K562 (cell line): Measurements from ENCODE around the gene RPS4Y1. TPM values are rescaled to one million over a fixed set of nuclear protein-coding genes. Genes with fewer than 3 reads are reported as not detected.

Source experiments
- ATAC-seq: fragments of 200-7000 bp; cut with Tn5 transposase; 3 replicates; pipeline ENCODE4 v1.9.1; 2020; ENCODE audit warnings: moderate library complexity
- BruUV-seq: library from RNA; stranded (reverse); fragments of 400-500 nt; replicated peaks from 2 replicates; lab custom pipeline; 2021; lab: Mats Ljungman, UMichigan
- CTCF ChIA-PET: fragments of 300-600 bp; formaldehyde crosslinking; extraction: SDS; loops from one replicate; lab custom pipeline; 2021; ENCODE audit warnings: low intra/inter-chr PET ratio; lab: Yijun Ruan, JAX
- POLR2A ChIA-PET: fragments of 300-600, 350-650 bp; sonication (Branson Sonifier 250); formaldehyde crosslinking; extraction: SDS; loops from one replicate; lab custom pipeline; 2021; ENCODE audit warnings: antibody characterized with exemption, inconsistent platforms; lab: Yijun Ruan, JAX
- DNase-seq, 4 experiments: peaks; one replicate each; pipeline versions ENCODE4 v3.0.0 to v3.0.0-alpha.2; 2011 to 2018; ENCODE audit warnings: low spot score in 3 of 4, mixed read lengths in 3 of 4; ENCODE audit errors: extremely low read depth in 1 of 4
- FAIRE-seq: peaks from 2 replicates; lab custom pipeline; 2011; peaks lifted over from hg19 to GRCh38; lab: Jason Lieb, UNC
- H2AFZ ChIP-seq: 2 replicates; pipeline ENCODE4 v1.6.0; 2011; ENCODE audit warnings: low read depth, low read length, control low read depth, inconsistent platforms
- H3K27ac ChIP-seq: fragments of 200-600 bp; 3 replicates; pipeline ENCODE4 v1.8.0; 2011; ENCODE audit warnings: low read depth, mild to moderate bottlenecking, control low read depth, inconsistent platforms, low read length, moderate library complexity, mixed read lengths; ENCODE audit errors: extremely low read depth
- H3K27me3 ChIP-seq, 2 experiments: fragments of 300-600 bp in 1 of 2; 2 replicates in 1 of 2; 3 replicates in 1 of 2; pipeline versions ENCODE4 v1.6.0 to v1.8.0; 2011; ENCODE audit warnings: inconsistent platforms in 2 of 2, low read length in 2 of 2, mild to moderate bottlenecking in 1 of 2, mixed read lengths in 1 of 2, moderate library complexity in 1 of 2; ENCODE audit not compliant: control insufficient read depth in 2 of 2, insufficient read depth in 2 of 2
- H3K36me3 ChIP-seq: fragments of 300-600 bp; 3 replicates; pipeline ENCODE4 v1.8.0; 2011; ENCODE audit warnings: mild to moderate bottlenecking, low read length, inconsistent platforms; ENCODE audit not compliant: control insufficient read depth, insufficient read depth
- H3K4me1 ChIP-seq, 2 experiments: fragments of 200-600 bp in 1 of 2; replicated peaks in 1 of 2; 2 replicates in 1 of 2; 3 replicates in 1 of 2; pipeline versions ENCODE4 v1.5.1 to v1.8.0; 2011; ENCODE audit warnings: inconsistent platforms in 2 of 2, low read length in 2 of 2, mild to moderate bottlenecking in 1 of 2, mixed read lengths in 1 of 2, moderate library complexity in 1 of 2; ENCODE audit not compliant: control insufficient read depth in 2 of 2, insufficient read depth in 2 of 2
- H3K4me2 ChIP-seq: 2 replicates; pipeline ENCODE4 v1.6.1; 2011; ENCODE audit warnings: low read length, control low read depth, inconsistent platforms, mixed read lengths; ENCODE audit not compliant: insufficient read depth
- H3K4me3 ChIP-seq: fragments of 200-600 bp; sonication (generic), shearing (Covaris generic); 2 replicates; pipeline ENCODE4 v1.5.1; 2016; ENCODE audit warnings: control low read depth, inconsistent platforms
- H3K79me2 ChIP-seq: fragments of 200-600 bp; 3 replicates; pipeline ENCODE4 v1.8.0; 2011; ENCODE audit warnings: low read length, inconsistent platforms; ENCODE audit not compliant: control insufficient read depth, insufficient read depth
- H3K9ac ChIP-seq, 2 experiments: 2 replicates each; pipeline versions ENCODE4 v1.6.0 to v1.6.1; 2011; ENCODE audit warnings: low read depth in 2 of 2, low read length in 2 of 2, control low read depth in 1 of 2, inconsistent platforms in 1 of 2, mild to moderate bottlenecking in 1 of 2, mixed read lengths in 1 of 2; ENCODE audit not compliant: insufficient read depth in 1 of 2
- H3K9me1 ChIP-seq: one replicate; pipeline ENCODE4 v1.6.0; 2011; ENCODE audit warnings: inconsistent platforms, mild to moderate bottlenecking, low read length, moderate library complexity; ENCODE audit not compliant: control insufficient read depth, insufficient read depth
- H3K9me3 ChIP-seq: replicated peaks from 2 replicates; pipeline ENCODE4 v1.5.1; 2011; ENCODE audit warnings: low read depth, low read length, inconsistent platforms; ENCODE audit not compliant: control insufficient read depth, insufficient read depth
- H4K20me1 ChIP-seq: replicated peaks from 2 replicates; pipeline ENCODE4 v1.6.1; 2011; ENCODE audit warnings: low read length, inconsistent platforms, mixed read lengths; ENCODE audit not compliant: control insufficient read depth, insufficient read depth
- CBX1 ChIP-seq: sonication (generic); IDR thresholded peaks from 2 replicates; pipeline ENCODE4 v1.6.1; 2016; ENCODE audit warnings: antibody characterized with exemption, low read depth, mild to moderate bottlenecking
- CBX8 ChIP-seq: fragments of 200-600 bp; sonication (generic); IDR thresholded peaks from 2 replicates; pipeline ENCODE4 v1.6.1; 2012; ENCODE audit warnings: borderline replicate concordance, mixed run types, low read depth, mild to moderate bottlenecking, moderate library complexity, mixed read lengths, low read length, control low read depth, inconsistent platforms; ENCODE audit not compliant: poor library complexity, severe bottlenecking; ENCODE audit errors: extremely low read depth
- CREB1 ChIP-seq, 2 experiments: sonication (generic) in 1 of 2; formaldehyde crosslinking in 1 of 2; IDR thresholded peaks; 2 replicates each; pipeline versions ENCODE4 v1.6.1 to v1.8.0; 2012 to 2022; ENCODE audit warnings: inconsistent platforms in 1 of 2, mild to moderate bottlenecking in 1 of 2, missing genetic modification reagents in 1 of 2, moderate library complexity in 1 of 2
- HDGF ChIP-seq: fragments of 450-650 bp; IDR thresholded peaks from 2 replicates; pipeline ENCODE4 v1.6.1; 2016
- NFYB ChIP-seq: IDR thresholded peaks from 2 replicates; pipeline ENCODE4 v1.6.1; 2011; ENCODE audit warnings: mild to moderate bottlenecking, moderate library complexity; ENCODE audit not compliant: insufficient read length; ENCODE audit errors: extremely low read depth
- NR1H2 ChIP-seq: sonication (generic); formaldehyde crosslinking; IDR thresholded peaks from 2 replicates; pipeline ENCODE4 v1.4.0; 2020; ENCODE audit warnings: mild to moderate bottlenecking, missing genetic modification reagents
- POU5F1 ChIP-seq: fragments of 150-350 bp; IDR thresholded peaks from 2 replicates; pipeline ENCODE4 v1.6.1; 2014; ENCODE audit warnings: borderline replicate concordance, low read length, low read depth, mild to moderate bottlenecking; ENCODE audit not compliant: partially characterized antibody
- RCOR1 ChIP-seq, 2 experiments: IDR thresholded peaks; 2 replicates each; pipeline ENCODE4 v1.6.1; 2012; ENCODE audit warnings: low read depth in 2 of 2, low read length in 2 of 2, borderline replicate concordance in 1 of 2, improper control_type of control experiment in 1 of 2
- ZFP30 ChIP-seq: fragments of 250-450 bp; sonication (Bioruptor Pico); IDR thresholded peaks from 2 replicates; pipeline ENCODE4 v1.8.0; 2022; ENCODE audit warnings: moderate library complexity, mild to moderate bottlenecking, inconsistent platforms, borderline replicate concordance
- WGBS: fragments of 100-300 bp; shearing (Covaris generic); methylation state at CpG from one replicate; pipeline ENCODE4 v1.1.6; 2016; ENCODE audit warnings: low coverage, mixed read lengths; ENCODE audit not compliant: insufficient coverage; ENCODE audit errors: missing lambda C conversion rate; 5-methylcytosine and 5-hydroxymethylcytosine counted together
- in situ Hi-C: fragments of 300-500 bp; cut with MboI; formaldehyde crosslinking; loops from 4 replicates; pipeline ENCODE4 v1.15.0; 2018; ENCODE audit warnings: inconsistent platforms, mixed read lengths
- intact Hi-C: fragments of 100-400 bp; cut with micrococcal nuclease; formaldehyde crosslinking; loops from 2 replicates; pipeline ENCODE4 v1.14.2; 2022
- polyA plus RNA-seq, 8 experiments: library from polyadenylated mRNA; depleted of rRNA in 4 of 8; stranded (reverse) in 5 of 8; unstranded in 3 of 8; fragments of >200 nt; fragmentation: Nextera tagmentation in 2 of 8; fragmentation: Illumina TruSeq in 1 of 8; extraction: Ambion mirVana in 2 of 8; extraction: Trizol in 1 of 8; gene quantifications; 2 replicates each; pipeline versions ENCODE4 v1.2.1 to v1.2.3, GENCODE V29; 2011 to 2014; ENCODE audit warnings: inconsistent platforms in 1 of 8, missing spikeins in 1 of 8
- total RNA-seq, 7 experiments: library from RNA; depleted of rRNA in 6 of 7; stranded (reverse); fragments of >200 nt in 6 of 7; fragmentation: Illumina TruSeq in 2 of 7; extraction: Trizol in 2 of 7; gene quantifications; 2 replicates each; pipeline versions ENCODE4 v1.2.1 to v1.2.3, GENCODE V29; 2011 to 2021; ENCODE audit warnings: low replicate concordance in 1 of 7
- TF ChIP-seq, protein P1 (sequence below): fragments of 450-650 bp; IDR thresholded peaks from 2 replicates; pipeline ENCODE4 v1.6.1; 2017; ENCODE audit warnings: mild to moderate bottlenecking, moderate library complexity

RPS4Y1 gene
- total and polyA plus RNA-seq, 9 of the 15 experiments (the other 6 are each of a cell fraction or from before 2014, with no cell fraction given), result 0.40 TPM; not detected in 8

GRCh38 chrY:2837078-2837477, 4.3 kb upstream of the RPS4Y1 start:
- no peaks in the 10 kb centered on the region for H3K9me1 ChIP-seq
- FAIRE-seq, result no peak

More at GRCh38 chrY:2837078-2837477, 4.3 kb upstream of the RPS4Y1 start:
- Histone ChIP-seq H3K4me1 (no peaks in the 10 kb centered on the region), H3K9ac (no peak overlapping the region), H3K4me3 (no peak overlapping the region), H3K9me3 (no peaks in the 10 kb centered on the region), H4K20me1 (no peaks in the 10 kb centered on the region), H3K27ac (no peak overlapping the region), H3K27me3 (no peaks in the 10 kb centered on the region), H3K36me3 (no peaks in the 10 kb centered on the region), H3K4me2 (no peak overlapping the region), H3K79me2 (no peaks in the 10 kb centered on the region), H2AFZ (no peak overlapping the region)
- BruUV-seq, result no TSS peak
- in situ Hi-C loops, result no loop called here
- DNase-seq (no peak), ATAC-seq (no peak)
- CTCF ChIA-PET, result no interaction called here
- TF ChIP-seq NFYB, result no peak
- no peak for TF ChIP-seq CBX1
- no peak for TF ChIP-seq RCOR1 (IDR thresholded peaks at IDR 0.05; ENCODE audit: borderline replicate concordance in 1 of 2, low read depth in 2 of 2, low read length in 2 of 2)
- TF ChIP-seq HDGF, result no peak
- no peak for TF ChIP-seq ZFP30 (CRISPR knock-in tag)
- TF ChIP-seq, protein P1, sequence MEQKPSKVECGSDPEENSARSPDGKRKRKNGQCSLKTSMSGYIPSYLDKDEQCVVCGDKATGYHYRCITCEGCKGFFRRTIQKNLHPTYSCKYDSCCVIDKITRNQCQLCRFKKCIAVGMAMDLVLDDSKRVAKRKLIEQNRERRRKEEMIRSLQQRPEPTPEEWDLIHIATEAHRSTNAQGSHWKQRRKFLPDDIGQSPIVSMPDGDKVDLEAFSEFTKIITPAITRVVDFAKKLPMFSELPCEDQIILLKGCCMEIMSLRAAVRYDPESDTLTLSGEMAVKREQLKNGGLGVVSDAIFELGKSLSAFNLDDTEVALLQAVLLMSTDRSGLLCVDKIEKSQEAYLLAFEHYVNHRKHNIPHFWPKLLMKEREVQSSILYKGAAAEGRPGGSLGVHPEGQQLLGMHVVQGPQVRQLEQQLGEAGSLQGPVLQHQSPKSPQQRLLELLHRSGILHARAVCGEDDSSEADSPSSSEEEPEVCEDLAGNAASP, result no peak
- TF ChIP-seq CREB1 (IDR thresholded peaks at IDR 0.05), result no peak
- TF ChIP-seq CREB1 (CRISPR knock-in tag; IDR thresholded peaks at IDR 0.05), result no peak
- no peak for TF ChIP-seq NR1H2
- no peak for TF ChIP-seq CBX8
- no peak for TF ChIP-seq POU5F1
- WGBS, result no CpG with 5 or more reads among the region's 2 CpGs
- intact Hi-C loops, result no loop called here
- POLR2A ChIA-PET, result no interaction called here
